ENCODE results near the gene DNLZ. TPM values are rescaled to one million over a fixed set of nuclear protein-coding genes. Genes with fewer than 3 reads are reported as not detected.

The DNLZ gene
- total RNA-seq, 1 donor from 2014 or later: 27.1 TPM

DNA sequence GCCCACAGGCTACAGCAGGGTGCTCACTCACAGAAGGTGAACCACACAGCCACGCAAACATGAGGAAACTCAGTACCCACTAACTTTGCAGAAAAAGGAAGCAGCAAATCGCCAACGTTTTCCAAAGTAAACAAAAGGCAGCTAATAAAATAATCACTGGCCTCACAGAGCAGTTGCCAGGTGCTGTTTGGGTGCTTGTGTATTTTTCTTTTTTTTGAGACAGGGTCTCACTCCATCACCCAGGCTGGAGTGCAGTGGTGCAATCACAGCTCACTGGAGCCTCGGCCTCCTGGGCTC, 32.6 kb upstream of the DNLZ start:
- Mint-ChIP-seq H3K4me3 (no peak overlapping the region), H3K36me3 (ENCODE audit: low read depth) (peaks cover 63% of the 10 kb centered on the region), H3K4me1 (peaks cover 21% of the 10 kb centered on the region), H3K27me3 (no peaks in the 10 kb centered on the region), H3K27ac (no peak overlapping the region), H3K9me3 (no peaks in the 10 kb centered on the region)
- CTCF ChIA-PET: no interaction called here
- intact Hi-C loops (cut with micrococcal nuclease): no loop called here
- POLR2A ChIA-PET: no interaction called here
- DNase-seq (no peak), ATAC-seq (ENCODE audit: low read depth) (no peak)
- TF ChIP-seq CTCF (IDR thresholded peaks at IDR 0.05): no peak

DNA sequence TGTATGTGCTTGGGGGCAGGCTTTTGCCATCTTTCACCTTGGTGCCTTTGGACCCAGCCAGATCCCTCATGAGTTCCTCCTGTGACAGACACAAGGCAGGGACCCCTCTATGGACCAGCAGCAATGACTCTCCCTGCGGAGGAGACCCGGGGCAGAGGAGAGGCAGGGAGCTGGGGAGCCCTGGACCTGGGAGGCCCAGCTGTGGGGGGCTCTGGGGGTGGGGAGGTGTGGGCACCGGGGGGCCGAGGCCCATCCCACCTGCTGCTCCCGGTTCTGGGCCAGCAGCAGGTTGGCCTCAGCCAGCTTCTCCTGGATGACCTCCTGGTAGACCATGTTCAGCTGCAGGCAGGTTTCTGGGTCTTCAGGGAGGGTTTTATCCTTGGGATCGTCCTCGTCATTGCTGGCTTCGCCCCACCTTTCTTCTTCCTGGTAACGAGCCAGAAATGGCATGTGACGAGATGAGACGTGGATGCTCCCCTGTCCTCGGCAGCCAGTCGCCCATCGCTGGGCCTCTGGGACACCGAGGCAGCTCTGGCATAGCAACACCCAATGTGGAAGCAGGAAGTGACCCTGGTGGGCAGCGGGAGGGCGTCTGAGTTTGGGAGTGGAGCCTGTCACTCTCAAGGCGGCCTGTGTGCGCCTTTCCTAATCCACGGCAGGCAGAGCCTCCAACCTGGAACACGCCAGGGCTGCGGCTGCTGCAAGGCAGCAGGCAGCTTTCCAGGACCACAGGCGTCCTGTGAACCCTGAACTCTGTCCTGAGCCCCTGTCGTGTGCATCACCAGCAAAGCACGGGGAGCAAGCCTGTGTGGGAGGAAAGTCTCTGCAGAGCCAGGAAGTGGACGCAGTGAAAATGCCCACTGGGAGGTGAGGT, 32.0 kb upstream of the DNLZ start:
- H3K4me3 Mint-ChIP-seq: no peak overlapping the region
- POLR2A ChIA-PET: no interaction called here

GRCh38 chr9:136395020-136395340, 31.4 kb upstream of the DNLZ start:
- no peak for DNase-seq
- ChIA-PET POLR2A (no interaction called here), CTCF (no interaction called here)
- Mint-ChIP-seq H3K36me3 (ENCODE audit: low read depth) (peaks cover 68% of the 10 kb centered on the region), H3K27me3 (no peaks in the 10 kb centered on the region), H3K4me3 (no peak overlapping the region), H3K9me3 (no peaks in the 10 kb centered on the region), H3K27ac (no peak overlapping the region), H3K4me1 (peaks cover 13% of the 10 kb centered on the region)
- TF ChIP-seq CTCF (IDR thresholded peaks at IDR 0.05): no peak
- ATAC-seq (ENCODE audit: low read depth): no peak
- intact Hi-C loops (cut with micrococcal nuclease): no loop called here

More for the DNA sequence above, 32.0 kb upstream of the DNLZ start:
- no peak for TF ChIP-seq CTCF (IDR thresholded peaks at IDR 0.05)
- CTCF ChIA-PET: no interaction called here
- Mint-ChIP-seq H3K4me1 (peaks cover 16% of the 10 kb centered on the region), H3K27me3 (no peaks in the 10 kb centered on the region), H3K9me3 (no peaks in the 10 kb centered on the region), H3K27ac (no peak overlapping the region), H3K36me3 (ENCODE audit: low read depth) (peaks cover 64% of the 10 kb centered on the region)
- intact Hi-C loops (cut with micrococcal nuclease): no loop called here
- ATAC-seq (ENCODE audit: low read depth): no peak
- DNase-seq: no peak

DNA sequence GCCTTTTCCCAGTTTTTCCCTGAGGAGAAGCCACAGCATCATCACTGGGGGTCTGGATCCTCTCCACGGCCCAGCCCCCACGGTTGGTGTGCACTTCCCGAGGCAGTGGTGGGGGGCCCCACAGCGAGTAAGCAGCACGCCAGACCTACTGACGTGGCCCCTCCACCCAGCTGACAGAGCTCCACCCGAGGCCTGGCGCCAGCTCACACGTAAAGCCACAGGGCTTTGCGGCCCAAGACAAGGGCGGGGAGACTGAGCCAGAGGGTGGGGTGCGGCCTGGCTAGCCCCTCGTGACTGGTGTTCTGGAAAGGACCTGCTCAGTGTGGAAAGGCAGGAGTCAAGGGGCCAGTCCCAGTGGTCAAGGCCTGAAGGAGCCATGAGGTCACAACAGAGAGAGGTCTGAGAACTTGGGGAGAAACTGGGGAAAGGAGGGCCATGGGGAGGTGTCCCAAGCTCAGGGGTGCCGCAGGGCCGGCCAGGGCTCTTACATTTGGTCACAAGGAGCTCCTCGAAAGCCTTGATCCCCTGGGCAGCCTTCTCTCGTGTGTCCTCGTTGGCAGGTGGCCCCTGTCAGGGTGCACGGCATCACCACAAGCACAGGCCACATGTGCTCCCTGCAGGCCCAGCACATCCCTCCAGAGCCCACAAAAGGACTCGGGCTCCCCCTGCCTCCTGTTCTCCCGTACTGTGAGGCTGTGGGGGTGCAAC, 30.9 kb upstream of the DNLZ start:
- Mint-ChIP-seq H3K4me3 (no peak overlapping the region), H3K9me3 (no peaks in the 10 kb centered on the region), H3K27ac (no peak overlapping the region), H3K4me1 (peaks cover 13% of the 10 kb centered on the region), H3K27me3 (no peaks in the 10 kb centered on the region), H3K36me3 (ENCODE audit: low read depth) (peaks cover 73% of the 10 kb centered on the region)
- CTCF ChIA-PET: no interaction called here
- POLR2A ChIA-PET: no interaction called here
- no peak for DNase-seq
- ATAC-seq (ENCODE audit: low read depth): no peak
- intact Hi-C loops (cut with micrococcal nuclease): no loop called here
- TF ChIP-seq CTCF (IDR thresholded peaks at IDR 0.05): no peak

DNA sequence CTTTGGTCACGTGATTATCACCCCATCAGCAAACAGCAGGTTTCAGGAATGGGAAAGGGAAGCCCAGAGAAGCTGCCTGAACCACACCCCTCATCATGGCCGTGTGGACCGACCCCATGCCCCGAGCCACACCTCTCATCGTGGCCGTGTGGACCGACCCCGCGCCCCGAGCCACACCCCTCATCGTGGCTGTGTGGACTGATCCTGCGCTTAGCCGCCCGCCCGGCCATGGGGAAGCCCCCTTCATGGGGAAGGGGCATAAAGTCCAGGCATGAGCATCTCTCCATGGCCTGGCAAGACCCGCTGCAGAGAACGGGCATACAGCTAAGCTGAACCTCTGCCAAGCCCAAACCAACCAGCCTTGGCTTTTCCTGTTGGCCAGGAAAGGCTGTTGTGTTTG, 30.0 kb upstream of the DNLZ start:
- H3K4me3 Mint-ChIP-seq: no peak overlapping the region
- H3K27me3 Mint-ChIP-seq: no peaks in the 10 kb centered on the region
- intact Hi-C loops (cut with micrococcal nuclease): no loop called here
- peaks cover 77% of the 10 kb centered on the region for H3K36me3 Mint-ChIP-seq (ENCODE audit: low read depth)
- no peak for DNase-seq
- no peak for ATAC-seq (ENCODE audit: low read depth)
- no peaks in the 10 kb centered on the region for H3K9me3 Mint-ChIP-seq
- TF ChIP-seq CTCF (IDR thresholded peaks at IDR 0.05): no peak
- POLR2A ChIA-PET: no interaction called here
- CTCF ChIA-PET: no interaction called here
- H3K27ac Mint-ChIP-seq: no peak overlapping the region
- H3K4me1 Mint-ChIP-seq: peaks cover 4% of the 10 kb centered on the region

Data from activated B cell treated with CpG ODN at 0.5 μM for 24 hours (primary cell).